Coronary artery (tissue), 2 donors: ENCODE results near the gene EXOSC10.

ENCODE experiments used
- DNase-seq: peaks from one replicate; pipeline ENCODE4 v3.0.0-alpha.2; 2017; ENCODE audit warnings: low spot score
- H3K27ac ChIP-seq, 2 donors: fragments of 200-600 bp; sonication (generic); one replicate each; pipeline ENCODE4 v1.5.1; 2016 to 2019
- H3K4me3 ChIP-seq: fragments of 200-600 bp; sonication (generic); 2 replicates; pipeline ENCODE4 v1.5.1; 2016; ENCODE audit warnings: mild to moderate bottlenecking, moderate library complexity
- CTCF ChIP-seq: fragments of 200-600 bp; sonication (generic); IDR thresholded peaks from one replicate; pipeline ENCODE4 v1.5.1; 2019; ENCODE audit warnings: antibody characterized with exemption

The EXOSC10 gene

GRCh38 chr1:11099310-11100148, at the start of gene EXOSC10:
TSS of gene EXOSC10 (minus strand) at chr1:11099869. CDS start at chr1:11099831, 38 bp downstream.
- H3K27ac ChIP-seq: peak within 1 kb of the TSS; percentile 65 to 80
- no peak for TF ChIP-seq CTCF
- DNase-seq: peak; percentile 89

GRCh38 chr1:11147197-11147770, 47.6 kb upstream of the EXOSC10 start:
- no peak for DNase-seq
- no peak overlapping the region for H3K4me3 ChIP-seq
- no peak overlapping the region for H3K27ac ChIP-seq
- no peak for TF ChIP-seq CTCF

More at GRCh38 chr1:11099310-11100148, at the start of gene EXOSC10:
- peak within 1 kb of the TSS; percentile 82 for H3K4me3 ChIP-seq

- H3K27ac ChIP-seq: no peak overlapping the region
- no peak for TF ChIP-seq CTCF
- no peak for DNase-seq
Measured at GRCh38 chr1:11145741-11146140, 46.1 kb upstream of the EXOSC10 start.

GRCh38 chr1:11144570-11145256, 45.0 kb upstream of the EXOSC10 start:
- Histone ChIP-seq H3K27ac (peak overlapping the region in 1 of 2 donors; percentile 72), H3K4me3 (no peak overlapping the region)
- no peak for TF ChIP-seq CTCF
- no peak for DNase-seq

More at GRCh38 chr1:11145741-11146140, 46.1 kb upstream of the EXOSC10 start:
- no peak overlapping the region for H3K4me3 ChIP-seq

GRCh38 chr1:11143907-11144306, 44.2 kb upstream of the EXOSC10 start:
- DNase-seq: no peak
- no peak for TF ChIP-seq CTCF
- Histone ChIP-seq H3K4me3 (no peak overlapping the region), H3K27ac (peak overlapping the region; percentile 11 to 72)

GRCh38 chr1:11143401-11143800, 43.7 kb upstream of the EXOSC10 start:
- no peak for TF ChIP-seq CTCF
- DNase-seq: no peak
- Histone ChIP-seq H3K4me3 (no peak overlapping the region), H3K27ac (peak overlapping the region; percentile 11 to 72)
